IPS-11a (cell line): ENCODE results near the gene AHDC1.

Experiments used
- H3K4me3 ChIP-seq: one replicate; pipeline ENCODE4 v1.5.1; 2013; ENCODE audit warnings: low read depth, low read length, control low read depth

AHDC1 gene

DNA sequence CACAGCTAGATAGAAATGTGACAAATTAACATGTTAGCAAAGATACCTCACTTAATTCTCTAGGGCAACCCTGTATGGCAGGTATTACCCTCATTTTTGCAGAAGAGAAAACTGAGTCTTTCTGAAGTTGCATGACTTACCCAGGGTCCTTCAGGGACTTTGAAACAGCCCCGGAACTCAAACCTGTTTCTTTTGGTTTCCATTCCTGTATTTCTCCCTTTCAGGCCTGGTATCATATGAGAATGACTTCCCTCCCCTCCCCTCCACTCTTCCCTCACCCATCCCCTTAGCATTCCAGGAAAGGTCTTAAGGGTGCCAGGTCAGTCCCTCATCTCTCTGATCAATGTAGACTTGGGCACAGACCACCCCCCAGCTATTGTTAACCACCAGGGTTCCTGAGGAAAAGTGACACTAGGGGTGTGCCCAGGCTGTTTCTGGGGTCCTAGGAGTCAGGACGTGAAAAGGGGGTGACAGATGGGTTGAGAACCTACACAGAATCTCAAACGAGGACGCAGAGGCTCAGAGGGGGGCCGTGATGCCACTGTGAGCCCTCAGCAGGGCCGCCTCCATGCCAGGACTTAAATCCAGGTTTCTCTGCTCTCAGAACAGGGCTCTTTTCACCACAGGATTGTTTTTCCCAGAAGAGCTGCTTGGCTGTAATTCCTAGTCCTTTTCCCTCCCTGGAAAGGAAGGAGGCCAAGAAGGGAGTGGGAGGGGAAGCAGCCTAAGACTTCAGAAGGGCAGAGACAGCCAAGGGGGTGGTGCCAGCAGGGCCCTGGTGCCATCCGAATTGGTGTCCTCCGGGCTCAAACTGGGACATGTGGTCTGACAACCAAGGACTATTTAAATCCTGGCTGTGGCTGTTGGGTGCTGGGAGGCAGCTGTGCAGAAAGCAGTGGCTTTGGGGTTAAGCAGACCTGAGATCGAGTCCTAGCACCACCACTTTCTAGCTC, 111.9 kb downstream of the AHDC1 start:
- no peak overlapping the region for H3K4me3 ChIP-seq

DNA sequence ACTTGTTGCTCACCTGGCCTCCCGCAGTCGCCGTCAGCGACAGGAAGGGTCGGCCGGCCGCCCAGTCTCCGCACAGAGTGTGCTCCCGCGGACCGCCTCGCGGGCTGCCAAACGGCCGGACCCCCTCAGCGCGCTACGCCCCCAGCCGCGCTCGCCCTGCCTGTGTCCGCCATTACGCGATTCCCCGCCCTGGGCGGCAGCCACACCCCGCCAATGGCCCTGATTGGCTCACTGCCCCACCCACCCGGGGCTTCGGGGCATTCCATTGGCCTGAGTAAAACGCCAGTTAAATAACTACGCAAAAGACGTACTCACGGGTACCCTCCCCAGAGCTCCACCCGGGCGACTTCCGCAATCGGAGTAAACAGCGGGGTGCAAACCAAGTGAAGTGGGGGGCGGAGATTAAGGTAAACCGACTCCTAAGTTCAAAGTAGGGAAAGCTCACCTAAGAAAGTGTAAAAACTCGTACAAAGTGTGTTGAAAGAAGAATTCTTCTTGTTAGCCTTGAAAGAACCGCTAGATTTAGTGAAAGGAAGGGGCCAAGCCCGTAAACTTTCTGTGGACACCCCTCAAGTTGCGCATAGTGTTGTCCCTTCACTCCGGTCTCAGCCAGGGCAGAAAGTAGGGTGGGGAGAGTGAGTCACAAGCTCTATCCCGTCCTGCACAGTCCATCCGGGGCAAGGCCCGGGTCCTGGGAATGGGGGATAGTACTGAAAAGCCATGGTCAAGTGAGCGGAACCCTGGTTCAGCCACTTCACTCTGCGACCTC, 113.8 kb downstream of the AHDC1 start, which contains the start of gene WASF2:
TSS of gene WASF2 (minus strand) at position 195 of the 769 bp plus-strand sequence. CDS start 61,277 bp downstream, outside the sequence.
- H3K4me3 ChIP-seq = peak within 1 kb of the TSS; percentile 92

DNA sequence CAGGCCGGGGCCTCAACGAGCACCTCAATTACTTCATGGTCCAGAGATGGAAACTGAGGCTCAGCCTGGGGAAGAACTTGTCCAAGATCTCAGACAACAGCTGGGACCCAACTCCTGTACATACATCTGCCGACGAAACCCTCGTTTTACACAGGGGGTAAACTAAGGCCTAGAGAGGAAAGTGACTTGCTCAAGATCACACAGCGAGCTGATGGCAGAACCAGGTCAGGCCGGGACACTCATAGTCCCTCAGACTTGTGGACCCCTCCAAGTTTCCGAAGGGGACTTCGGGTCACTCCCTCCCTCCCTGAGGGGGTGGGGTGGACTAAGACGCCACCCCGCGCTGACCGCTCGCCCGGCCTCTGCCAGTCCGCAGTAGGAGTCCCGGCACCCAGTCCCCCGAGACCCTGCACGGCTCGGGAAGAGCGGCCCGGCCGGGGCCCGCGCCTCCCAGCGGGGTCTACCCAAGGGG, 114.4 kb downstream of the AHDC1 start:
- H3K4me3 ChIP-seq = peak overlapping the region; percentile 92

DNA sequence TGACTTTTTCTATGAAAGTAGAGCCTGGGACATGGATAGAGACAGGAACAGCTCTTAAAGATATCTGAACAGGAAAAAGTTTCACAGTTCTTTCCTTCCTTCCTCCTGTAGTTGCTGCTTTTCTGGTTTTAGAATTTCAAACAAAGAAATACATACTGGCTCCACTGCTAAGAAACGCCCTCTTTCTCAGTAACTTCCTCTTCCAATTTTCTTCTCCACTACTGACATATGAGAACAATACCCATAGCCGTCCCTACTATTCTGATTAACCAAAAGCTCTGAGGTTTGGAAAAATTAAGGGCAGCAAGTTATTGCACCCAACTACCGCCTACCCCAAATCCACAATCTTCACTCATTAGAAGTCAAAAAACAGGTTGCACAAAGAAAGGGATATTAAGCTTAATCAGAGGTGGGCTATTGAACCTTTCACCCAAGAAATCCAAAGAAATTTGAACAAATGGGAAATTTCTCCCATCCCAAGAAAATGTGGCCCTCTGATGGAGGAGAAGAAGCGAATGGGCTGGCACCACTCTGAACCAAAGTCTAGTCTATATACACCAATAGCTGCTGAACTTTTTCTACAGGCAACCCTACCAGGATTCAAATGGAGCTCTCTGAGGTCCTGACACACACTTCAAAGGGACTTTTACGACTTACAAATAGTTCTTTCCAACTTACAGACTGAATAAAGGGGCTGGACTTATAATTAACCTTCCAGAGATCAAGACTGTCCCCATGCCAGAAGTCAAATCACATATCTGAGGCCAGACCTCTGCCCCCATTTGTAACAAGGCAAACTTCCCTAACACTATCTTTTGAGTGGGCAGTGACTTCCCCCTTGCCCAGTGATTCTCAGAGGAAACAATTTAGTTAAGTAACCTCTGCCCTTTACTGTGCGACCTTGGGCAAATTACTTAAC, 115.7 kb downstream of the AHDC1 start:
- no peak overlapping the region for H3K4me3 ChIP-seq

DNA sequence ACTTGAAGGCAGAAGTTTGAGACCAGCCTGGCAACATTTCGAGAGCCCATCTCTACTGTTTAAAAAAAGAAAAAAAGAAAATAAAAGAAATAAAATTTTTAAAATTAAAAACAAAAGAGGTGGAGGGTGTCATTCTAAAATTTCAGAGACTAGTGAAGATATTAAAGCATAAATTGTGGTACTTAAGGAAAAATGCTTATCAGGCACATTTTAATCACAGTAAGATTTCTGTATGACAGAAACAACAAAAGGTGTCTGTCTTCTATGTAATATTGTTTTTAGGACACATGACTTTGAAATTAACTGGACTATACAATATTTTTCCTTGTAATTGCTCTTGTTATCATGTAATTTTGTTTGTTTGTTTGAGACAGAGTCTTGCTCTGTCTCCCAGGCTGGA, 118.6 kb downstream of the AHDC1 start:
- H3K4me3 ChIP-seq = no peak overlapping the region
